Liver (tissue), 3 donors: ENCODE measurements around the gene PGR.

Source experiments
- CTCF ChIP-seq: fragments of 150-350 bp; IDR thresholded peaks from 2 replicates; pipeline ENCODE4 v1.5.1; 2017; ENCODE audit warnings: improper control_type of control experiment, low read depth, low read length; ENCODE audit not compliant: missing input control
- GABPA ChIP-seq, 2 donors: IDR thresholded peaks in 1 of 2; conservative IDR thresholded peaks in 1 of 2; 2 replicates each; pipeline ENCODE4 v1.6.1; 2016; ENCODE audit warnings: antibody characterized with exemption in 2 of 2, mild to moderate bottlenecking in 1 of 2, moderate library complexity in 1 of 2
- JUND ChIP-seq, 2 donors: IDR thresholded peaks; 2 replicates each; pipeline ENCODE4 v1.6.1; 2016; ENCODE audit warnings: antibody characterized with exemption in 2 of 2
- RXRA ChIP-seq, 2 donors: IDR thresholded peaks; 2 replicates each; pipeline ENCODE4 v1.6.1; 2017 to 2018; ENCODE audit warnings: antibody characterized with exemption in 2 of 2, mild to moderate bottlenecking in 1 of 2
- donor health status: healthy.
- donor health status: healthy.

GRCh38 chr11:101166038-101166437 lies 36.4 kb upstream of the PGR start:
- TF ChIP-seq RXRA (IDR thresholded peaks at IDR 0.05): no peak
- TF ChIP-seq CTCF: no peak
- TF ChIP-seq GABPA (IDR thresholded peaks at IDR 0.05 in 1 of 2, conservative IDR thresholded peaks at IDR 0.05 in 1 of 2): no peak
- TF ChIP-seq JUND (IDR thresholded peaks at IDR 0.05): no peak
